GM19025 (cell line): ENCODE results near the gene VPS54.
"Not testable (repeated sequence)": the region's sequence is repeated elsewhere in the genome, so short reads cannot be mapped to it uniquely, and the experiment has no call there.

Source experiments
- ATAC-seq: cut with Tn5 transposase; IDR thresholded peaks from one replicate; pipeline ENCODE4 v1.9.1; 2021; ENCODE audit warnings: mild to moderate bottlenecking, low read depth, moderate library complexity; ENCODE audit not compliant: unreplicated experiment

Gene VPS54

DNA sequence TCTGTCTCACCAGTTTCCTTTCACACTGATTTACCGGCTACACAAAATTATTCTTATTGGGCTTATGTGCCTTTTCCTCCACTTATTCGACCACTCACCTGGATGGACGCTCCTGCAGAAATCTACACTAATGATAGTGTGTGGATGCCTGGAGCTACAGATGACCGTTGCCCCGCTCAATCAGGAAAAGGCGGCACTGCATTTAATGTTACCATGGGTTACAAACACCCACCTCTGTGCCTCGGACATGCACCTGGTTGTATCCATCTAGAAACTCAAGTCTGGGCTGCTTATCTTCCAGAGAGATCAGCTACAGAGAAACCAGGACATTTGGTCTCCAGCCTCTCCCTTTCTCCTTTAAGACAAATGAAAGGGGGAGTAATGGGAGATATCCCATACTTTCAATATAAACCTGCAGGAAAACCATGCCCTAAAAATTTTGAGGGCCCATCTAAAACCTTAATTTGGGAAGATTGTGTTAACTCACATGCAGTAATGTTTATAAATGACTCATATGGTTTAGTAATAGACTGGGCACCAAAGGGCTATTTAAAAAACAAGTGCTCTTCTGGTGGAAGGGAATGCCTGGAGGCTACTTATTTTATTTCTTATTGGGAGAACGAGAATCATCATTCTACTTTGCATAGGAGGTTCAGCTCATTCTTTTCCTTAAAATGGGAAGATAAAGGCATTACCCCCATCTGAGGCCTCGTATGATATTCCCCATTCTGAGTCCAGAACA lies 24.7 kb downstream of the VPS54 start:
- not testable (repeated sequence) for ATAC-seq

DNA sequence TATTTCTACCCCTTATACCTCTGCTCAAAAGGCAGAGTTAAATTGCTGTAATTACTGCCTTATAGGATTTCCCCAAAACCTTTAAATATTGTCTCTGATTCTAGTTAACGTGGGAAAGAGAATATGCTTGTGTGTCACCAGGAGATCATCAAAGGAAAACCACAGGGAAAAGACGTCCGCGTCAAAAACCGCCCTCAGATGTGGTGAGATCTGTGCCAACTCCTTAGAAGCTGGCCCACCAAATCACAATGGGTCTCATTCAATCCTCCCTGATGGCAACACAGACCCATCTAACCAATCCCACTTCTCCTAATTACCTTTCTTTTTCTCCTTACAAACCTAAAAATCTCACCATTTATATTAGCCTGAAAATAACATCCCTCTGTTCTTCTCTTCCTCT lies 25.4 kb downstream of the VPS54 start:
- ATAC-seq = no peak

DNA sequence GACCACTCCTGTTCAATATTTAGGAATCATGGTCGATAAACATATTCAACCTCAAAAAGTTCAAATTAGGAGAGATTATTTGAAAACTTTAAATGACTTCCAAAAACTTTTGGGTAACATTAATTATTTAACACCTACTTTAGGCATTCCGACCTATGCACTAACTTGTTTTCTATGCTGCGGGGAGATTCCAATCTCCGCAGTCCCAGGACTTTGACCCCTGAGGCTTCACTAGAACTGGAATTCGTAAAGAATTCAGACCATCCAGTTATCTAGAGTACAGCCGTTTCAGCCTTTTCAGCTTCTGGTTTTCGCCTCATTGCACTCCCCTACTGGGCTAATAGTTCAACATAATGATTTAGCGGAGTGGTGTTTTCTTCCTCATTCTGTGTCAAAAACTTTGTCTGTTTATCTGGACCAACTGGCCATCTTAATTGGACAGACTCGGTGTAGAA lies 26.1 kb downstream of the VPS54 start:
- ATAC-seq = not testable (repeated sequence)

DNA sequence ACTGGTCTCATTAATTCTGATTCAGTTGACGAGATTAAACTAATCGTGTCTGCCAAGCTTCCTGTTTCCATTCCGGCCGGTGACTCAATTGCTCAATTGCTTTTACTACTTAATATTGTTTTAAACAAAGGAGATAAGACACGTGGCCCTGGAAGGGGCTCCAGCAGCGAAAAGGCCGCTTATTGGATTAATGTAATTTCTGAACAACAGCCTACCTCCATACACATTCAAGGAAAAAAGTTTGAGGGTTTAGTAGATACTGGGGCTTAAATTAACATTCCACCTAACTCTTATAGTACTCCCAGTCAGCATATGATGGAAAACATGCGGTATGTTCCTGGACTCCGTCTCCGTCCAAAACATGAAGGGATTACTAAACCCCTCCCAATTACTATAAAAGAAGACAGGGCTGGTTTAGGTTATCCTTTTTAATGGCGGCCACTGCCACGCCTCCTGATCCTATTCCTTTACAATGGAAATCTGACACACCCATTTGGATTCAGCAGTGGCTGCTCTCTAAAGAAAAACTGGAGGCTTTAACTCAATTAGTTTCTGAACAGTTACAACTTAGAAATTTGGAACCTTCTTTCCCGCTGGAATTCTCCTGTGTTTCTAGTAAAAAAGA lies 27.1 kb downstream of the VPS54 start:
- ATAC-seq = no peak

DNA sequence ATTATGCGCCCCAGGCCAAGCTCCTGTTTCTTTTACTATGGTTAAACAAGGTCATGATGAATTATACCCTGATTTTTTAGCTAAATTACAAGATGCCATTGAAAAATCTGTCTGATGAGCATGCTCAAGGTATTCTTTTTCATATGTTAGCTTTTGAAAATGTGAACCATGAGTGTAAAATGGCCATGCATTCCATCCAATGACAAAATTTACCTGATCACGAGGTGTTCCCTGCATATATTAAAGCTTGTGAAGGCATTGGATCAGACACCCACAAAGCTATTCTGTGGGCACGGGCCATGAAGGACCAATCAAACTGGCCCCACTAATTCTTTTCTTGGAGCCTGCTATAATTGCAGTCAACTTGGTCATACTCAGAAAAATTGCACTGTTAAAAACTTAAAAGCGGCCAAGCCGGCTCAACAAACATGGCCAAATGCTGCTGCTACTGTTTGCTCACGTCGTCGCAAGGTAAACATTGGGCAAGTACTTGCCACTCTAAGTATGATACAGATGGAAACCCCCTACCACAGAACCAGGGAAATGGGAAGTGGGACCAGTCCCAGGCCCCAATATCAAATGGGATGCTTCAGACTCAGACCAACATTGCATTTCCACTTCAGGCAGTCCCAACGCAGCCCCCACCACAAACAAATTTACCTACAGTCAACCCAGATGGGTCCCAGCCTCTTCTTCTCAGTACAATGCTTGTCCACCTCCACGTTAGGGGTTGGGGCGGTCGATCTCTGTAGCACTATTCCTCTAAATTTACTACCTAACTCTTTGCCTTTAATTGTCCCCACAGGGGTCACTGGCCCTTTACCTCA lies 27.8 kb downstream of the VPS54 start:
- not testable (repeated sequence) for ATAC-seq

DNA sequence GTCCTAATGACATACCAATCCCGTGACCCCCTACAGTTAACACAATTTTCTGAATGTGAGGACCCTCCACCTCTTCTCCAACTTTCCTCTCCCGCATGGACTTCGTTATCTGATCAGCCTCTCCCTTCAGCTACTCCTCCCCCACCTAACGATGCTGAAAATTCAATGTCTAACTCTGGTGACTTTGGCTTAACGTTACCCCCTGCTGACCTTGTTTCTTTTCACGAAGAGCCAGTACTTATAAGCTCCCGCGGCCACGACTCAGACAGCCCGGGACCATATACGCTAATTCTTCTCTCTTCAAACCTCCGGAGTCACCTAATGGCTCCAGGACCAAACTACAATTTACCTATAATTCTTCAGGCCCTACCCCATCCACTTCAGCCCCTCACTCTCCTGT lies 29.2 kb downstream of the VPS54 start:
- no peak for ATAC-seq

DNA sequence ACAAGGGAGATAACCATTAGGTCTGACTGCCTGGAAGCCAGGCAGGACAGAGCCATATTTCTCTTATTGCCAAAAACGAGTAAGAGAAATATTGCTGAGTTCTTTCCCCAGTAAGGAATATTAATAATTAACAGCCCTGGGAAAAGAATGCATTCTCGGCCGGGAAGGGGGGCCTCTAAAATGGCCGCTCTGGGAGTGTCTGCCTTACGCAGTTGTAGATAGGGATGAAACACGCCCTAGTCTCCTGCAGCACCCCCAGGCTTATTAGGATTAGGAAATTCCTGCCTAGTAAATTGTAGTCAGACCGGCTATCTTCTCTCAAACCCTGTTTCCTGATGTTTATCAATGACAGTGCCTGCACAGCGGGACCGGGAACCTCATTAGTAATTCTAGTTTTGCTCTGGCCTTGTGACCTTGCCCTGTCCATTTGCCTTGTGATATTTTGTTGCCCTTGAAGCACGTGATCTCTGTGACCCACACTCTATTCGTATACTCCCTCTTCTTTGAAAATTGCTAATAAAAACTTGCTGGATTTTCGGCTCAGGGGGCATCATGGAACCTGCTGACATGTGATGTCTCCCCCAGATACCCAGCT lies 30.3 kb downstream of the VPS54 start:
- not testable (repeated sequence) for ATAC-seq

DNA sequence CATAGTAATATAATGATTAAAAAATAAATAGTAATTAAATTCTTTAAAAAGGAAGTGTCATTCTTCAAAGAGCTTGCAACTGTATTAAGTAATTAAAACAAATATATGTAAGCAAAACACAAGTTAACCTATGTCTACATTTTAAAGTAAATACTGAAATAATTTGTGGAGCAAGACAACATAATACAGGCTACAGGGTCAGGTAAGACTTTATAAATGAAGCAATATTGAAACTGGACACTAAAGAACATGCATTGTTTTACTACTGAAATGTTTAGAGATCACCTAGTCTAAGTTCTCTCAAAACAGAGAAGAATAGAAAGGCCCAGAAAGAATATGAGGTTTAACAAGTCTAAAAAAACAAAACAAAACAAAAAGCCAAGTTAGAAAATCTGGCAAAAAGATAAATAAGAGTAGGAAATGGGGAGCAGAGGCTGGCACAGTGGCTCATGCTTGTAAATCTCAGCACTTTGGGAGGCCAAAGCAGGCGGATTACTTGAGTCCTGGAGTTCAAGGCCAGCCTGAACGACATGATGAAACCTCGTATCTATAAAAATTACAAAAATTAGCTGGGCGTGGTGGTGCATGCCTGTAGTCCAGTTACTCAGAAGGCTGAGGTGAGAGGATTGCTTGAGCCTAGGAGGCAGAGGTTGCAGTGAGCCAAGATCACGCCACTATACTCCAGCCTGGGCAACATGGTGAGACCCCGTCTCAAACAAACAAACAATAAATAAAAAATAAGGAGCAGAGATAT lies 34.4 kb downstream of the VPS54 start:
- ATAC-seq = no peak

DNA sequence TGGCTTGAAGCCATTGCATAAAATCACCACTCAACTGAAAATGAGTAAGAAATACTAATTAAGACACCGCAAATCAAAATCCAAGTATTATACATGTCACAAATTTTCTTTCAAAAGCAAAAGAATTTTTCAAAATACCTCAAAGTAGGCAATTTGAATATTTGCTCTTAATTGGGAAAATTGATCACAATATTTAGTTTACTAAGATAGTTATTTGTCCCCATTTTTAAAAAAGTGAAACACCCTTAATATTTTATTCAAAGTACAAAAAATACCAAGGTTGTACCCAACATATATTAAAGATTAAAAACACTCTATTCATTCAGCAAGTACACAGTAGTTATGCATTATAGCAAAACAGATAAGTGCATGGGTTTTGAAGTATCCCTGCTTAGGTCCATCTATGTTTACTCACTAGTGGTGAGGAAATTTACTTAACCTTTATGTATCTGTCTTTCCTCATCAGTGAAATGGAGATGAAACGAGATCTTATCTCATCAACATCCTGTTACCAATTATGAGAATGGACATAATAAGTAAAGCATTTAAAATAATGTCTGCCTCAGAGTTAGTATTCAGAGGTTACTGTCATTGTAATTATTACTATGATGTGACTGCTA lies 35.1 kb downstream of the VPS54 start:
- no peak for ATAC-seq

DNA sequence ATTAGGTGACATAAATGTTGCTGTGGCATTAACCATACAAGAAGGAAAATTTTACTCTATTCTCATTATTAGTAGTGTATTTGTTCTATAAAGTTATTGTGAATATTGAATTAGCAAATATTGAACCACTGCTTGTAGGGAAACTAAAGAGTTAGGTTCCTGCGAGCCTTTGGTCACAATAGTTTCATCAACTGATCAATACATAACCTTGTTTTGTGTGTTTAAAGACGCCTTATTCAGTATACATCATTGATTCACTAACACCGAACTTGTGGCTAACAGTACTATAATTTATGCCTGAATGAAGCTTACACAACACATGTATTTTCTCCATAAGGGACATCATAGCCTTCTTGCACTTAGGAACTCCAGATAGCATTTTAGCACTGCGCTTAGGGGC lies 36.9 kb downstream of the VPS54 start:
- no peak for ATAC-seq

DNA sequence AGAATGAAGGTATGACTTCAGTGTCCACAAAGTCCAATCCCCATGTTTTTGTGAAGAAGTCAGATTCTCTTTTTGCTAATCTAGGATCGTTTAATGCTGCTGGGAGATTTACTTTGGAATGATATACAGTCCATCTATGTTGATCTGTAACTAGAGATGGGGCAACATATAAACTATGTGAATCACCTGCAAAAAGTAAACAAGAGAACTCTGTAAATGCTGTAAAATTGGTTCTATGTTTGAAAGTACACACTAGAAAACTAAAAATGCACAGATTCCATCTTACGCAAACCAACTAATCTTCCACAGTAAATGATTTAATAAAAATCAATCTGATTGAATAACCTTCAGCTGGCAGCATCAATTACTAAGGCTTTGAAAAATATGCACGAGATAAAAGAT lies 37.5 kb downstream of the VPS54 start:
- ATAC-seq = no peak

DNA sequence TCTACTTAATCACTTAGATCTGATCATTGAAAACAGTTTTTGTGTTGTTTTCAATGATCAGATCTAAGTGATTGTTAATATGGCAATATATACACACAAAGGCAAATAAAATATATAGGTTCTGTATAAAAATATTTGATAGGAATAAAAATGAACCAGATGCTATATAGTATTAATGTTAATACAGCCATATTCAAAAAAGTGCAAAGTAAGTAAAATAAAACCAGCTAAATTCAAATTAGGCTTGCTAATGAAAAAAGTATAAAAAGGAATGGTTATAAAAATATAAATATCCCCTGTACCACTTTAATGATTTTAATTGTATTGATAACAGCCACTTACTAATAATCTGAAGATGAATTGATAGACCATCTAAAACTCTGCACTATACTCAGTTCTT lies 38.4 kb downstream of the VPS54 start:
- no peak for ATAC-seq

DNA sequence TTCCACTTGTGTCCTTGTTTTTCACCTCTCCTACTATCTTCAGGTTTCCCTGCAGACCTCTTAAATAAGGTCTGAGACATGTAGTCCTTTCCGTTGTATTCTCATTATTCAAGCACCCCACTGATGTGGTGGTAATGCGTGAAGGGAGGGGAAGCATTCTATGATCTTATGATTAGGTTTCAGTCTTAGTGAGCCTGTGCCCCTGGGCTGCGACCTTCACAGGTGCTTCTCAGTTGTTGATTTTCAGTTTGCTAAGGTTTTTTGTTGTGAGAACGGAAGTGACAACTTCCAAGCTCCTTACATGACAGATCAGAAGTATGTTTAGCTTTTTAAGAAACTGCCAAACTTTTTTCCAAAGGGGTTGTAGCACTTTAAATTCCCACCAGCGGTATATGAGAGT lies 41.3 kb downstream of the VPS54 start:
- peak; percentile 93 for ATAC-seq

DNA sequence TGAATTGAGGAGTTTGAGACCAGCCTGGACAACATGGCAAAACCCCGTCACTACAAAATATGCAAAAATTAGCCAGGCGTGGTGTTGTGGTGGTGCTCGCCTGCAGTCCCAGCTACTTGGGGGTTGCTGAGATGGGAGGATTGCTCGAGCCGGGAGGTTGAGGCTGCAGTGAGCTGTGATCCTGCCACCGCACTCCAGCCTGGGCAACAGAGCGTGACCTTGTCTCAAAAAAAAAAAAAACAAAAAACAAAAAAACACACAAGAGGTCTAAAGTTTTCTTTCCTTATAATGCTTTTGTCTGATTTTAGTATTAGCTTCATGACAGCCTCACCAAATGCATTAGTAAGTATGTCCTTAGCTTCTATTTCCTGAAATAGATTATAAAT lies 43.1 kb downstream of the VPS54 start:
- ATAC-seq = no peak

DNA sequence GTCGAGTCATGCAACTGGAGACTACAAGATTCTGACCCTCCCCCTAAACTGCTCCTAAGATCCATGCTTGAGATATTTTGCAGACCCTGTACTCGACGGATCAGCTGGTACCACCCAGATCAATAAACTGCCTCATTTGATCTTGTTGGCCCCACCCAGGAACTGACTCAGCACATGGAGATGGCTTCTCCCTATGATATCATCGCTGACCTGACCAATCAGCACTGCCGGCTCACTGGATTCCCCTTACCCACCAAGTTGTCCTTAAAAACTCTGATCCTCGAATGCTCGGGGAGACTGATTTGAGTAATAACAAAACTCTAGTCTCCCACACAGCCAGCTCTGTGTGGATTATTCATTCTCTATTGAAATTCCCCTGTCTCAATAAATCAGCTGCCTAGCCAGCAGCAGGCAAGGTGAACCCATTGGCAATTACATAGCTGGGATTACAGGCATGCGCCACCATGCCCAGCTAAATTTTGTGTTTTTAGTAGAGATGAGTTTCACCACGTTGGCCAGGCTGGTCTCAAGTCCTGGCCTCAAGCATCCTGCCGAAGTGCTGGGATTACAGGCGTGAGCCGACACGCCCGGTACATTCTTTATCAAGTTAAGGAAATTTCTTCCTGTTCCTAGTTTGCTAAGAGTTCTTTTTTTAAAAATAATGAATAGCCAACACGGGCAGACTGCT lies 43.6 kb downstream of the VPS54 start:
- ATAC-seq = no peak

DNA sequence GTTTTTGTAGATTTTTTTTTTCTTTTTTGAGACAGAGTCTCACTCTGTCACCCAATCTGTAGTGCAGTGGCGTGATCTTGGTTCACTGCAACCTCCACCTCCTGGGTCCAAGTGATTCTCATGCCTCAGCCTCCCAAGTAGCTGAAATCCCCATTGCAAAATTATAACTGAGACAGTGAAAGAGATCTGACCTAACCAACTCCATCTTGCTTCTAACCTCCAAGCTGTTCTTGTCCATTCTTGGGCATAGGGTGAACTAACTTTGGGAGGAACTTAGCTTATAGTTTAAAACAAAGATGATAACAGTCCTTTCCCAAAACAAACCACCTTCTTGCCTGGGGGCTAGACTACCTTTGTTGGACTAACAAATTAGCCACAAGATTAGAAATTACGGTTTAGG lies 44.2 kb downstream of the VPS54 start:
- not testable (repeated sequence) for ATAC-seq

DNA sequence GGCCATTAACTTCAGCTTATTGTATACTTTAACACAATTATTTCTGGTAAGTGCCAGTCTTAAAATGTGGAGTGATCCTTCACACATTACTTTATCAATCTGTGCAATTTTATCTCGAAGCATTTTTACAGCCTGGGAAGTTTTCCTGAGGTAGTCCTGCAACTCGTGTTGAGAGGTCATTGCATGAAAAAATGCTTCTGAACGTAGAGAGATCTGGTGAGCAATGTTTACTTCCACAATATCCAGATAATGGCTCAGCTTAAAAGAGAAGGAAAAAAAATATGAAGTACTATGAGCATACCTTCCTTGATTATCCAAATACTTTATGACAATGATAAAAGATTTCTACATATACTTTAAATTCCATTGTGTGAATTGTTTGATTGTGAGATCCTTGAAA lies 57.0 kb downstream of the VPS54 start:
- no peak for ATAC-seq

DNA sequence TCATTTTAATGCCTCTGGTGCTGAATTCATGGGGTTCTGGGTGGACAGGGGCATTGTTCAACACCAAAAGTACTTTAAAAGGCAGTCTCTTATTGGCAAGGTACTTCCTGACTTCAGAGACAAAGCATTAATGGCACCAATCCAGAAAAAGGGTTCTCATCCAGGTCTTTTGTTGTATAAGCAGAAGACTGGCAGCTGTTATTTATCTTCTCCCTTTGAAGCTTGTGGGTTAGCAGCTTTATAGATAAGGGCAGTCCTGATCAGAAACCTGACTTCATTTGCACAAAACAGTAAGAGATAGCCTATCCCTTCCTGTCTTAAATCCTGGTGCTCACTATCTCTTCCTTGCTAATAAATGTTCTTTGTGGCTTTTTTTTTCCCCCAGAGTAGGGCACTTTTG lies 68.8 kb downstream of the VPS54 start:
- ATAC-seq = no peak

DNA sequence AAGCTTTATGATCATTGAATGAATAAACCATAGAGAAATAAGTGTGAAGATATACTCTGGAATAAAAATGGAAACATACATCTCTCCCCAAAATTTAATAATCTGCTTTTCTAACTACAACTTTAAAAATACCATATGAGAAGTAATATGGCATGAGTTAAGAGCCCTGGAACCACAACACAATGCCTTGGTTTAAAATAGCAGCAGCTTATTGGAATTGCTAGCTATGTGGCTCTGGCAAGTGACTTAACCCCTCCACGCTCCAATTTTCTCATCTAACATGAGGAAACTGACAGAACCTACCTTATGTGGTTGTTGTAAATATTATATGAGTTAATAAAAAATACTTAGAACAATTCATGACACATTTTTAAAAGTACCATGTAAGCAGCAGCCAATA lies 76.4 kb downstream of the VPS54 start:
- ATAC-seq = no peak
